ENCODE measurements around the gene METTL22. TPM values are rescaled to one million over a fixed set of nuclear protein-coding genes. Genes with fewer than 3 reads are reported as not detected.
A peak's percentile ranks its signal among the peaks of the same experiment; 100 is the strongest.

The METTL22 gene
- 14.6 and 17.6 TPM in 2 replicates for total RNA-seq (2014; rRNA removed)
- percentile 69 among the genes with signal in this experiment for Bru-seq, nascent RNA
- BruChase-seq, experiment 1, labeled RNA remaining after a 6-hour chase = percentile 64 among the genes with signal in this experiment
- BruChase-seq, experiment 2, labeled RNA remaining after a 2-hour chase = percentile 71 among the genes with signal in this experiment
- long read RNA-seq, full-length matches to known transcripts = 4 of 52 reads
- long read RNA-seq, partial matches to known transcripts = 11 of 52 reads
- long read RNA-seq, other reads (novel, unspliced or antisense) = 37 of 52 reads

DNA sequence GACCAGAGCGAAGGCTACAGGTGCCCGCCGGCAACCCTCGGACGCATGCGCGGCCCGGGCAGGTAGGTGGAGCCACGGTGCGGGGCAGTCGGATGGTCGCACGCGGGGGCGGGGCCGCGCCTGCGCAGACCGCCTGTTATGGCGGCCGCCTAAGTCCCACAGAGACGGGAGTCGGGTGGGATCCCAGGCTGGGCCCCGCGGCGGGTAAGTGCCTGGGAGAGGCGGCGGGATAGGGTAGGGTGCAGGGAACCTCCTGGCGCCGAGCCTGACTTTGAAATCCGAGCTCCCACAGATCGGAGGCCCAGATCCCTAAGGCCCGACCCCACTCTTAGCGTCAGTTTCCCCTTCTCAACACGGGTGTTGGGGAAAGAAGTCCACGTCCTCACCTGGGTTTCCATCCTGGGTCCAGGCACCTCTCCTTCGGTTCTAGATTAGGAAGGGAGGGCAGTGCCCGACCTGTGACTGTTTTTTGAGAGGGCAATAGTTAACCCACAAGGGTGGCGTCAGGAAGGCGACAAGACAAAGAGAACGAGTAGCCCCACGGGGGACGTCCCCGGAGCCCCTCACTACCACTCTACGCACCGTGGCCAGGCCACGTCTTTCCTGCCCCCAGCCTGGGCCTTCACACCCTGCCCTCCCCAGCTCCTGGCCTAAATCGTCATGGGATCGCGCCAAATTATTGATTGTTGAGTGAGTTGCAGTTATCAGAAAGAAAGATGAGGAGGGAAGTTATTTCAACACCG lies at the start of gene METTL22:
TSS of gene METTL22 (plus strand) at position 127 of the 743 bp plus-strand sequence. CDS start 3,968 bp downstream, outside the sequence.
- Histone ChIP-seq H3K4me1 (ENCODE audit: insufficient read depth, low read length) (peaks cover 8% of the 10 kb centered on the region), H3K4me3 (ENCODE audit: low read length) (peak within 1 kb of the TSS; percentile 80), H3F3A (ENCODE audit: low read length, unreplicated experiment) (no peaks in the 10 kb centered on the region), H3K27ac (ENCODE audit: low read length) (no peak within 1 kb of the TSS), H4K20me1 (ENCODE audit: low read length) (no peaks in the 10 kb centered on the region), H3K79me2 (ENCODE audit: low read length) (peaks cover 26% of the 10 kb centered on the region), H3K27me3 (ENCODE audit: low read length) (no peaks in the 10 kb centered on the region), H3K9ac (ENCODE audit: low read length) (peak within 1 kb of the TSS; percentile 90), H3K36me3 (ENCODE audit: low read depth, low read length) (no peaks in the 10 kb centered on the region), H3K9me3 (ENCODE audit: low read length) (no peaks in the 10 kb centered on the region), H3K4me2 (ENCODE audit: low read length) (peak within 1 kb of the TSS; percentile 87), H3K9me2 (replicated peaks; ENCODE audit: low read length) (no peaks in the 10 kb centered on the region), H2AFZ (ENCODE audit: low read length) (peak within 1 kb of the TSS; percentile 82)
- ChIA-PET POLR2A (ENCODE audit: unreplicated experiment) (no interaction called here), CTCF (no interaction called here)
- no peak for TF ChIP-seq EZH2phosphoT487 (IDR thresholded peaks at IDR 0.05; ENCODE audit: borderline replicate concordance, low read length)
- TF ChIP-seq, protein P1, sequence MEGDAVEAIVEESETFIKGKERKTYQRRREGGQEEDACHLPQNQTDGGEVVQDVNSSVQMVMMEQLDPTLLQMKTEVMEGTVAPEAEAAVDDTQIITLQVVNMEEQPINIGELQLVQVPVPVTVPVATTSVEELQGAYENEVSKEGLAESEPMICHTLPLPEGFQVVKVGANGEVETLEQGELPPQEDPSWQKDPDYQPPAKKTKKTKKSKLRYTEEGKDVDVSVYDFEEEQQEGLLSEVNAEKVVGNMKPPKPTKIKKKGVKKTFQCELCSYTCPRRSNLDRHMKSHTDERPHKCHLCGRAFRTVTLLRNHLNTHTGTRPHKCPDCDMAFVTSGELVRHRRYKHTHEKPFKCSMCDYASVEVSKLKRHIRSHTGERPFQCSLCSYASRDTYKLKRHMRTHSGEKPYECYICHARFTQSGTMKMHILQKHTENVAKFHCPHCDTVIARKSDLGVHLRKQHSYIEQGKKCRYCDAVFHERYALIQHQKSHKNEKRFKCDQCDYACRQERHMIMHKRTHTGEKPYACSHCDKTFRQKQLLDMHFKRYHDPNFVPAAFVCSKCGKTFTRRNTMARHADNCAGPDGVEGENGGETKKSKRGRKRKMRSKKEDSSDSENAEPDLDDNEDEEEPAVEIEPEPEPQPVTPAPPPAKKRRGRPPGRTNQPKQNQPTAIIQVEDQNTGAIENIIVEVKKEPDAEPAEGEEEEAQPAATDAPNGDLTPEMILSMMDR (conservative IDR thresholded peaks at IDR 0.05; ENCODE audit: low read depth, low read length) = no peak
- no peak for TF ChIP-seq EZH2 (IDR thresholded peaks at IDR 0.05; ENCODE audit: low read length, unreplicated experiment)
- intact Hi-C loops (cut with micrococcal nuclease) = loop anchor here (5.0 kb wide), 1 partner anchor 54 kb away; no protein-coding TSS in a partner anchor
- ATAC-seq = peak; percentile 97
- peak; percentile 82 for DNase-seq
- TSS peak; percentile 70 for BruUV-seq (replicated peaks)

- ATAC-seq (no peak), DNase-seq (no peak)
- Histone ChIP-seq H3K4me1 (ENCODE audit: insufficient read depth, low read length) (no peaks in the 10 kb centered on the region), H3K9me2 (replicated peaks; ENCODE audit: low read length) (no peaks in the 10 kb centered on the region), H3K36me3 (ENCODE audit: low read depth, low read length) (no peaks in the 10 kb centered on the region), H3K79me2 (ENCODE audit: low read length) (no peaks in the 10 kb centered on the region), H3F3A (ENCODE audit: low read length, unreplicated experiment) (no peaks in the 10 kb centered on the region), H3K4me2 (ENCODE audit: low read length) (no peak overlapping the region), H3K9ac (ENCODE audit: low read length) (no peak overlapping the region), H3K9me3 (ENCODE audit: low read length) (no peaks in the 10 kb centered on the region), H2AFZ (ENCODE audit: low read length) (0 out of 2 replicates have a peak overlapping the region, but pooled peaks have one; percentile 42), H3K27ac (ENCODE audit: low read length) (no peak overlapping the region), H4K20me1 (ENCODE audit: low read length) (no peaks in the 10 kb centered on the region), H3K27me3 (ENCODE audit: low read length) (peaks cover 29% of the 10 kb centered on the region), H3K4me3 (ENCODE audit: low read length) (no peak overlapping the region)
- POLR2A ChIA-PET (ENCODE audit: unreplicated experiment) = no interaction called here
- no TSS peak for BruUV-seq (replicated peaks)
- CTCF ChIA-PET = no interaction called here
- TF ChIP-seq EZH2phosphoT487 (IDR thresholded peaks at IDR 0.05; ENCODE audit: borderline replicate concordance, low read length) (no peak), EZH2 (IDR thresholded peaks at IDR 0.05; ENCODE audit: low read length, unreplicated experiment) (no peak)
- TF ChIP-seq, protein P1 (conservative IDR thresholded peaks at IDR 0.05; ENCODE audit: low read depth, low read length) = no peak
- intact Hi-C loops (cut with micrococcal nuclease) = no loop called here
Observed at GRCh38 chr16:8572063-8572918, 49.2 kb upstream of the METTL22 start.

Data from PC-3 (cell line).